Retinal pigment epithelial cell (primary cell): ENCODE measurements around the gene RIMBP3C.
"Not testable (repeated sequence)": the region's sequence is repeated elsewhere in the genome, so short reads cannot be mapped to it uniquely, and the experiment has no call there.

ENCODE experiments used
- DNase-seq: peaks from one replicate; pipeline ENCODE4 v3.0.0-alpha.2; 2010; ENCODE audit warnings: low read depth
- H3K4me3 ChIP-seq: 2 replicates; pipeline ENCODE4 v1.5.1; 2011; ENCODE audit warnings: mild to moderate bottlenecking, low read length, control low read depth, moderate library complexity
- TF ChIP-seq, protein P1 (sequence below): conservative IDR thresholded peaks from 2 replicates; pipeline ENCODE4 v1.5.1; 2011; ENCODE audit warnings: low read depth, low read length, control low read depth, inconsistent platforms

RIMBP3C gene

DNA sequence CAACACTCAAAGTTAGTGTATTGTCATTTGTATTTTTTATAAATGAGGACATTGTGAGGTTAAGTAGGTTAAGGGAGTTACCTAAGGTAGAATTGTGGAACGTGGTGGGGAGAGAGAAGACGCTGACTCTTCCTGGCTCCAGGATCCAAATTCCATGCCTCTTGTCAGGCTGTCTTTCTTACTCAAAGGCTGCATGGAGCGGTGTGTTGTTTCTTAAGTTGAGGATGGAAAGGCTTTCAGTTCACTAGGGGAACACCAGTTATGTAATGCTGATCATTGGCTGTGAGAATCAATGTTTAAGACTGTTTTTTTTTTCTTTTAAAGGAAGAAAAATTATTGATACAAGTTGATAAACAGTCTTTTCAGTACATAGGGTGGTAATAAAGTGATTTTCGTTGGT, 19.1 kb upstream of the RIMBP3C start:
- no peak overlapping the region for H3K4me3 ChIP-seq
- no peak for DNase-seq
- TF ChIP-seq, protein P1, sequence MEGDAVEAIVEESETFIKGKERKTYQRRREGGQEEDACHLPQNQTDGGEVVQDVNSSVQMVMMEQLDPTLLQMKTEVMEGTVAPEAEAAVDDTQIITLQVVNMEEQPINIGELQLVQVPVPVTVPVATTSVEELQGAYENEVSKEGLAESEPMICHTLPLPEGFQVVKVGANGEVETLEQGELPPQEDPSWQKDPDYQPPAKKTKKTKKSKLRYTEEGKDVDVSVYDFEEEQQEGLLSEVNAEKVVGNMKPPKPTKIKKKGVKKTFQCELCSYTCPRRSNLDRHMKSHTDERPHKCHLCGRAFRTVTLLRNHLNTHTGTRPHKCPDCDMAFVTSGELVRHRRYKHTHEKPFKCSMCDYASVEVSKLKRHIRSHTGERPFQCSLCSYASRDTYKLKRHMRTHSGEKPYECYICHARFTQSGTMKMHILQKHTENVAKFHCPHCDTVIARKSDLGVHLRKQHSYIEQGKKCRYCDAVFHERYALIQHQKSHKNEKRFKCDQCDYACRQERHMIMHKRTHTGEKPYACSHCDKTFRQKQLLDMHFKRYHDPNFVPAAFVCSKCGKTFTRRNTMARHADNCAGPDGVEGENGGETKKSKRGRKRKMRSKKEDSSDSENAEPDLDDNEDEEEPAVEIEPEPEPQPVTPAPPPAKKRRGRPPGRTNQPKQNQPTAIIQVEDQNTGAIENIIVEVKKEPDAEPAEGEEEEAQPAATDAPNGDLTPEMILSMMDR = no peak

DNA sequence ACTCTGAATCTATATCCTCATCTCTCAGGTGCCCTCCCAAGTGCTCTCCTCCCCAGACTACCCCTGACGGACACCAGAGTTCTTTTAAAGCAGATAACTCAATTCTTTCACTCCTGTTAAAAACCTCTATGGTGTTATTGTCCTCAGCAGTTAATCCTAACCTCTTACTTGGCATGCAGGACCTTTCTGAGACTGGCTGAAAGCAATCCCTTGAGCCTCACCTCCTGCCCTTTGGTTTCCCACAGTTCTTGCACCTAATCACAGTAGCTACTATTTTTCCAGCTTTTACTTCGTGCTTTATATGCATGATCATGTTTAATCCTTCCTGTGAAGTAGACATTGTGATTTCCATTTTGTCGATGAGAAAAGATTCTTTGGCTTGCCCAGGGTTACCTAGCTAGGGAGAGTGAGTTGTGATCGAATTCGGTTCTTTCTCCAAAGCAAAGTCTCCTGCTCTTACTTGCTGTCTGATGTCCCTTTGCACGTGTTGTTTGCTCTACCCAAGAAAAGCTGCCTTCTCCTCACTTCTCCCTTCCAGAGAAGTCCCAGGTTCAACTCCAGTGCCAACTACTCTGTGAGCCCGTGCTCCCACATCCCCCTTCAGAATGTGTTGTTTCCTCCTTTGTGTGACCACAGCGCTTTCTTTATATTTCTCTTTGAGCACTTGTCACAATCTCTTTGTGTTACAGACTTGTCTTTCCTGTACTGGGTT, 18.4 kb upstream of the RIMBP3C start:
- TF ChIP-seq, protein P1 = no peak
- peak; percentile 56 for DNase-seq
- H3K4me3 ChIP-seq = peak overlapping the region; percentile 88

DNA sequence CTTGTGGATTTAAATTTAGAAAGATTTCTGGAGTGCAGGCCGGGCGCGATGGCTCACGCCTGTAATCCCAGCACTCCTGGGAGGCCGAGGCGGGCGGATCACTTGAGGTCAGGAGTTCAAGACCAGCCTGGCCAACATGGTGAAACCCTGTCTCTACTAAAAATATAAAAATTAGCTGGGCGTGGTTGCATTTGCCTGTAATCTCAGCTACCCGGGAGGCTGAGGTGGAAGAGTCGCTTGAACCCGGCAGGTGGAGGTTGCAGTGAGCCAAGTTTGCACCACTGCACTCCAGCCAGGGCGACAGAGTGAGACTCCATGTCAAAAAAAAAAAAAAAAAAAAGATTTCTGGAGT, 17.8 kb upstream of the RIMBP3C start:
- H3K4me3 ChIP-seq = peak overlapping the region; percentile 88
- not testable (repeated sequence) for DNase-seq

DNA sequence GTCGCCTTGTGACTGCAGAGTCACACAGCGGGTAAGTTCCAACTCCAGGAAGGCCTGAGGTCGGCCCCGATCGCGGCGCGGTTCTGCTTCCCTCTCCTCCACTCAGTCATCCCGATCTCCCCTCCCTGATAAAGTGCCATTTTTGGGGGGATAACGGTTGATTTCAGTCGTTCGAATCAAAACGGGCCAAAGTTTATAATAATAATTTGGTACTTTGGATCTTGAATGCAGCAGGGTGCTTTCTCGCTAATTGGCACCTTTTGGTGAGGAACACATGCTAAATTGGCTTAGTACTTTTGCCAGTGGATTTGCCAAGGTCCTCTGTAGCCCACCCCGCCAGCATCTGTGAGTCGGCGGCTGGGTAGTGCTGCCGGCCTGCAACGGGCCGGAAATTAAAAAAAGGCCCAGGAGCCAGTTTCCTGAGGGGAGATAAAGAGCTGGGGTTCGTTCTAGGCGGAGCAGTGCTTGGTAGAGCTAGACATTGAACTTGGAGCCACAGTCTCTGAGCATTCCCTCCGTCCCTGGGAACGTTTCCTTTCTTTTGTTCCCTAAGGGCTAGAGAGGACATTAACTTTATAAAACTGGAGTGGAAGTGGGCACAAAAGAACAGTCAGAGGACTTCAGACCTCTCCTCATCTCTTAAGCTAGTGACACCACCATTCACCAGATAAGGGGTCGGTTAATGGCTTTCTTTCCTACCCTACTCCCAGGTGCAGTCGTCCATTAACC, 17.2 kb upstream of the RIMBP3C start:
- no peak for DNase-seq
- TF ChIP-seq, protein P1 = no peak
- H3K4me3 ChIP-seq = peak overlapping the region; percentile 88

DNA sequence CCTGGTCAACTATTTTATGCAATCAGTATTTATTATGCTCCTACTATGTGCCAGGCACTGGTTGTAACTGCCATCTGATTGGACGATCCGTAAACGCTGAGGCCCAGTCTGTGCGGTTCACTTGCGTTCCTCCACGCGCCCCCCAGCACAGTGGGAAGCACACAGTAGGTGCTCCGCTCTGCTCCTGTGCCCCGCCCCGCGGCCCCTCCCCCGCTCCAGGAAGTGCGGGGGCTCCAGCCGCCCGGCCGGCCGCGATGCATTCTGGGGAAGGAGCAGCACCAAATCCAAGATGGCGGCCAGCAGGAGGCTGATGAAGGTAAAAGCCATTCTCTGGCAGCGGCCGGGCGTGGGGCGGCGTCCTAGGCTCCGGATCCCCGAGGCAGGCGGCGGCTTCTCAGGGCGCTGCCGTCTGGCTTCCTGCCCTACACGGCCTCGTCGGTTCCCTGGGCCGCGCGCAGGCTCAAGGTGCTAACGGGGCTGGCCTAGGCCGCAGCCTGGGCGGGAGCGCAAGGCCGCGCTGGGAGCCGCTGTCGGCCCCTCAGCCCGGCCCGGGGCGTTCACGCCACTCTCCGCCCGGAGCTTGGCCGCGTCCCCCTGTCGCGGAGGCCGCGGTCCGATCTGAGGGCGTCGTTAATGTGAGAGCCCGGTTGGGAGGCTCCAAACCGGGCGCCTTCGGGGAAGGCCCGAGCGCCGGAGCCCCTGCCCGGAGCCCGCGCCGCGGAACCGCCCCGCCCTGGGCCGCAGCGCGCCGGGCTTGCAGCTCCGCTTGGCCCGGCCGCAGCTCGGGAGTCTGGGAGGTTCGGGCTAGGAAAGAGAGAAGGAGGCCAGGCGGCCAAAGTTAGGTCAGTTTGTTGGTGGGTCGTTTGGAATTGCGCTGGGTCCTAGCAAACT, 16.4 kb upstream of the RIMBP3C start, which contains the start of gene UBE2L3:
TSS of gene UBE2L3 (plus strand) at position 259 of the 891 bp plus-strand sequence. CDS start at position 290, 31 bp downstream.
- DNase-seq = no peak
- TF ChIP-seq, protein P1 = no peak
- H3K4me3 ChIP-seq = peak within 1 kb of the TSS; percentile 88

DNA sequence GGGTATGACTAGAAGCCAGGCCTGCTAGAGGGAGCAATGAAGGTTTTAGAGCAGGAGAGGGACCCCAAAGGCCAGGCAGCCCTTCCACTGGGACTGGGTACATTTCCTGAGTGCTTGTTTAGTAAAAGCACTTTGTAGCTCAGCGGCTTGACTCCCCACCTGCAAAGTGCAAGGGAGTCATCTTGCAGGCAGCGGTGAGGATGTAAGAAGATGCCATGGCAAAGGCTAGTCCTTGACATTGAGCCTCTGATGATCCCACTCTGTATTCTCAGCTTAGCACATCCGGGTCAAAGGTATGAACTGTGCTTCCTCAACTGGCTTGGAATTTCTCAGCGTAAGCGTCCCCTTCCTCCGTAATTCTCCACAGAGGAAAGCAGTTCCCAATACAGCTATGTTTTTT, 13.2 kb upstream of the RIMBP3C start:
- no peak for DNase-seq
- no peak overlapping the region for H3K4me3 ChIP-seq
- TF ChIP-seq, protein P1 = no peak

DNA sequence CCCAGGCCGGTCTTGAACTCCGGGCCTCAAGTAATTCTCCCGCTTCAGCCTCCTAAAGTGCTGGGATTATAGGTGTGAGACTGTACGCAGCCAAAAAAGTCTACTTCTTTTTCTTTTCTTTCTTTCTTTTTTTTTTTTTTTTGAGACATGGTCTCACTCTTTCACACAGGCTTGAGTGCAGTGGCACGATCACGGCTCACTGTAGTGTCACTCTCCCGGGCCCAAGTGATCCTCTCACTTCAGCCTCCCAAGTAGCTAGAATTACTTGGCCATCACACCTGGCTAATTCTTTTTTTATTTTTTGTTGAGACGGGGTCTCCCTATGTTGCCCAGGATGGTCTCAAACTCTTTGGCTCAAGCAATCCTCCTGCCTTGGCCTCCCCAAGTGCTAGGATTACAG, 12.7 kb upstream of the RIMBP3C start:
- no peak overlapping the region for H3K4me3 ChIP-seq
- no peak for DNase-seq
- TF ChIP-seq, protein P1 = no peak

DNA sequence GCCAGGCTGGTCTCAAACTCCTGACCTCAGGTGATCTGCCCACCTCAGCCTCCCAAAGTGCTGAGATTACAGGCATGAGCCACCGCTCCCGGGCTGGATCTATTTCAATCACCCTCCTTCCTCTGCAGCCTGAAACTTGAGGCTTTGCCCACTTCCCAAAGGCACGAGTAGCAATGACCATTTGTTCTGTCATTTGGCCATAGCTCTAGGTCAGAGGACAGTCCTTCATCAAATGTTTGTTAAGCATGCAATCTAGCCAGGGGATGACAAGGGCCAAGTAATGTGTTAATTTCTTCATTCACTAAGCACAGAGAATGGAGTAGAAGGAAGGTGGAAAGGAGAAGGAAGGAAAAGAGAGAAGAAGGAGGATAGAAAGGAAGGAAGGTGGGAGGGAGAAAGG, 9.4 kb upstream of the RIMBP3C start:
- not testable (repeated sequence) for H3K4me3 ChIP-seq, DNase-seq

DNA sequence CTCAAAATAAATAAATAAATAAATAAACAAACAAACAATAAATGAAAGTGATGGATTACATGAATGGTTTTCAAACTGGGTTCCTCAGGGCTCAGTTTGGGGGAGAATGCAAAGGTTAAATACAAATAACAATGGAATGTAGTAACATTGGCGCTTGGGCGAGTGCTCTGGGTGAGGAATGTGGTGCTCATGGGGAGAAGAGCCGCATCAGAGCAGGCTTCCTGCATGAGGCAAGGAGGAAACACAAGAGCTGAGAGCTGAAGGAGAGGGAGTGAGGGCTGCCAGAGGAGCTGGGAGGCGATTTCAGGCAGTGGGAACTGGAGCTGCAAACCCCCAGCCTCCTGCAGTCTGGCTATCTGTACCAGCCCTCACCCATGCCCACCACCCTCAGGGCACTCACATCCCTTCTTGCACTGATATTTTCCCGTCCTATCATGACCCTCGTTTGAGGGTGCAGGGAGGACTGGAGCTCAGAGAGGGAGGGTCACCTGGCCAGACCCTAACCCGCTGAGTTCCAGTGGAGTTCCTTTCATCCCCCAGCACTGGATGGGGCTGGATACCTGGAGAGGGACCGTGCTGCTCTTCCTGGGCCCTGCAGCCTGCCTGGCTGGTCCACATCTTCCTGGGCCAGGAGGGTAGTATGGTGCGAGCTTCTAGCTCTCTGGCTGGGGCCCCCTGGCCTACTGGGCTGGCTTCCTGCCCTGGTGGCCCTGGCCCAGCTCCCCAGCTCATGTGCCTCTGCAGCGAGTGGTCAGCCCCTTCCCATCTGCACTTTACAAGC, 8.3 kb upstream of the RIMBP3C start:
- not testable (repeated sequence) for DNase-seq, H3K4me3 ChIP-seq

DNA sequence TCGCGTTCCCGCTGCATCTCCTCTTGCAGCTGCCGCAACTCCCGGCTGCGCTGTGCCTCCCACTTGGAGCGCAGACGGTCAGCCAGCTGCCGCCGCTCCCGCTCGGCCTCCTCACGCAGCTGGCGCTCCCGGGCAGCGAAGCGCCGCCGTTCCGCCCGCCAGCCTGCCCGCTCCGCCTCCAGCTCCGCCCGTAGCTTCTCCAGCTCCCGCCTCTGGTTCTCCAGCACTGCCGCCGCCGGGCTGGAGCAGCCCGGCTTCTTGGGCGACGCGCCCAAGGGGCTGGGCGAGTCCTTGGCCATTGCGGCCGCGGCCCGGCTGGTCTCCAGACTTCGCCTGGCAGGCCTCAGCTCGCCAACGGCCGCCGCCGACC, 598 bp downstream of the RIMBP3C start:
- not testable (repeated sequence) for DNase-seq, H3K4me3 ChIP-seq
